GM18909 (cell line): Measurements from ENCODE around the gene ADAM10.
A peak's percentile ranks its signal among the peaks of the same experiment; 100 is the strongest.

Experiments used
- ATAC-seq: cut with Tn5 transposase; IDR thresholded peaks from one replicate; pipeline ENCODE4 v1.9.1; 2021; ENCODE audit warnings: mild to moderate bottlenecking; ENCODE audit not compliant: unreplicated experiment, poor library complexity

ADAM10 gene

GRCh38 chr15:58587486-58587885, 162.0 kb downstream of the ADAM10 start:
- ATAC-seq: no peak

- peak; percentile 62 for ATAC-seq
Observed at GRCh38 chr15:58585693-58586443, 163.6 kb downstream of the ADAM10 start.

- ATAC-seq: no peak
Observed at GRCh38 chr15:58584789-58585461, 164.6 kb downstream of the ADAM10 start.

- ATAC-seq: no peak
Observed at GRCh38 chr15:58583171-58583908, 166.2 kb downstream of the ADAM10 start.

GRCh38 chr15:58582160-58582559, 167.3 kb downstream of the ADAM10 start:
- no peak for ATAC-seq

- no peak for ATAC-seq
Observed at GRCh38 chr15:58576657-58577056, 172.8 kb downstream of the ADAM10 start.

- no peak for ATAC-seq
Observed at GRCh38 chr15:58575045-58575786, 174.3 kb downstream of the ADAM10 start.

- ATAC-seq: no peak
Observed at GRCh38 chr15:58574631-58575030, 174.9 kb downstream of the ADAM10 start.

GRCh38 chr15:58573270-58573669, 176.2 kb downstream of the ADAM10 start:
- no peak for ATAC-seq

GRCh38 chr15:58572521-58572920, 177.0 kb downstream of the ADAM10 start:
- ATAC-seq: no peak

- no peak for ATAC-seq
Observed at GRCh38 chr15:58571491-58571890, 178.0 kb downstream of the ADAM10 start.

- ATAC-seq: no peak
Observed at GRCh38 chr15:58569455-58569854, 180.1 kb downstream of the ADAM10 start.

GRCh38 chr15:58568157-58568571, 181.3 kb downstream of the ADAM10 start:
- no peak for ATAC-seq

GRCh38 chr15:58566029-58566428, 183.5 kb downstream of the ADAM10 start:
- no peak for ATAC-seq

- no peak for ATAC-seq
Observed at GRCh38 chr15:58565619-58566018, 183.9 kb downstream of the ADAM10 start.

GRCh38 chr15:58564981-58565380, 184.5 kb downstream of the ADAM10 start:
- ATAC-seq: no peak

- ATAC-seq: no peak
Observed at GRCh38 chr15:58562135-58562534, 187.4 kb downstream of the ADAM10 start.

GRCh38 chr15:58561321-58561720, 188.2 kb downstream of the ADAM10 start:
- ATAC-seq: no peak

- ATAC-seq: no peak
Observed at GRCh38 chr15:58559904-58560588, 189.5 kb downstream of the ADAM10 start.

- no peak for ATAC-seq
Observed at GRCh38 chr15:58558777-58559176, 190.7 kb downstream of the ADAM10 start.
